PC-3 (cell line): Measurements from ENCODE around the gene MPC2.

Source experiments
- CTCF ChIP-seq: fragments of 300-600 bp; sonication (generic); conservative IDR thresholded peaks from 2 replicates; pipeline ENCODE4 v1.5.1; 2017; ENCODE audit warnings: antibody characterized with exemption, low read depth, mild to moderate bottlenecking, low read length
- EZH2phosphoT487 ChIP-seq: fragments of 300-600 bp; sonication (generic); IDR thresholded peaks from 2 replicates; pipeline ENCODE4 v1.6.1; 2018; ENCODE audit warnings: mild to moderate bottlenecking, antibody characterized with exemption, low read length, borderline replicate concordance

GRCh38 chr1:167968569-167968968, 31.7 kb upstream of the MPC2 start:
- TF ChIP-seq CTCF, result no peak
- no peak for TF ChIP-seq EZH2phosphoT487
